ENCODE results near the gene TVP23C.
A peak's percentile ranks its signal among the peaks of the same experiment; 100 is the strongest.
"Not testable (repeated sequence)": the region's sequence is repeated elsewhere in the genome, so short reads cannot be mapped to it uniquely, and the experiment has no call there.

DNA sequence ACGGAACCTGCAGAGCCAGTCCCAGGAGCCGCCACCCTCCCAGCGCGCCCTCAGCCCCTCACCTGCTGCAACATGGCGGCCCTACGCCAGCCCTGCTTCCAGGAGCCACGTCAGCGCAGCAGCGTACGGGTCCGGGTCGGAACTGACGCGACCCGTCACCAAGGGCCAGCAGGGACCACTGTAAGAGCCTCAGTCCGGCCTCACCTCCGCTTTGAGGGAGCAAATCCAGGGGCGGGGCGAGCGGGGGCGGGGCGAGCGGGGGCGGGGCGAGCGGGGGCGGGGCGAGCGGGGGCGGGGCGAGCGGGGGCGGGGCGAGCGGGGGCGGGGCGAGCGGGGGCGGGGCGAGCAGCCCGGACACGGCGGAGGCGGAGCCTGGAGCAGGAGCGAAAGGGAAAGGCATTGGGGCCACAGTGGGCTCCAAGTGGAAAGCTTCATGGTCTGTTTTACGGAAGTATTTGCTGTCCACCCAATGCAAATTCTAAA is at the start of gene TVP23C:
- TF ChIP-seq, protein P1, sequence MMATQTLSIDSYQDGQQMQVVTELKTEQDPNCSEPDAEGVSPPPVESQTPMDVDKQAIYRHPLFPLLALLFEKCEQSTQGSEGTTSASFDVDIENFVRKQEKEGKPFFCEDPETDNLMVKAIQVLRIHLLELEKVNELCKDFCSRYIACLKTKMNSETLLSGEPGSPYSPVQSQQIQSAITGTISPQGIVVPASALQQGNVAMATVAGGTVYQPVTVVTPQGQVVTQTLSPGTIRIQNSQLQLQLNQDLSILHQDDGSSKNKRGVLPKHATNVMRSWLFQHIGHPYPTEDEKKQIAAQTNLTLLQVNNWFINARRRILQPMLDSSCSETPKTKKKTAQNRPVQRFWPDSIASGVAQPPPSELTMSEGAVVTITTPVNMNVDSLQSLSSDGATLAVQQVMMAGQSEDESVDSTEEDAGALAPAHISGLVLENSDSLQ (IDR thresholded peaks at IDR 0.05), result not testable (repeated sequence)
- not testable (repeated sequence) for TF ChIP-seq CREB1 (IDR thresholded peaks at IDR 0.05); MYC (IDR thresholded peaks at IDR 0.05; ENCODE audit: low read depth, low read length); MYC (CRISPR knock-in tag; IDR thresholded peaks at IDR 0.05; ENCODE audit: borderline replicate concordance, low read depth); JUND (IDR thresholded peaks at IDR 0.05; ENCODE audit: borderline replicate concordance, low read depth, low read length); JUND (tag; IDR thresholded peaks at IDR 0.05; ENCODE audit: borderline replicate concordance, low read depth, low read length); REST (IDR thresholded peaks at IDR 0.05; ENCODE audit: borderline replicate concordance); REST (CRISPR knock-in tag; IDR thresholded peaks at IDR 0.05; ENCODE audit: low read depth)
- TF ChIP-seq CREB1 (CRISPR knock-in tag; IDR thresholded peaks at IDR 0.05) (peak; percentile 35; the same call in 1 of the 2 replicates), POLR2A (conservative IDR thresholded peaks at IDR 0.05) (peak; percentile 69)
- TF ChIP-seq, protein P2, sequence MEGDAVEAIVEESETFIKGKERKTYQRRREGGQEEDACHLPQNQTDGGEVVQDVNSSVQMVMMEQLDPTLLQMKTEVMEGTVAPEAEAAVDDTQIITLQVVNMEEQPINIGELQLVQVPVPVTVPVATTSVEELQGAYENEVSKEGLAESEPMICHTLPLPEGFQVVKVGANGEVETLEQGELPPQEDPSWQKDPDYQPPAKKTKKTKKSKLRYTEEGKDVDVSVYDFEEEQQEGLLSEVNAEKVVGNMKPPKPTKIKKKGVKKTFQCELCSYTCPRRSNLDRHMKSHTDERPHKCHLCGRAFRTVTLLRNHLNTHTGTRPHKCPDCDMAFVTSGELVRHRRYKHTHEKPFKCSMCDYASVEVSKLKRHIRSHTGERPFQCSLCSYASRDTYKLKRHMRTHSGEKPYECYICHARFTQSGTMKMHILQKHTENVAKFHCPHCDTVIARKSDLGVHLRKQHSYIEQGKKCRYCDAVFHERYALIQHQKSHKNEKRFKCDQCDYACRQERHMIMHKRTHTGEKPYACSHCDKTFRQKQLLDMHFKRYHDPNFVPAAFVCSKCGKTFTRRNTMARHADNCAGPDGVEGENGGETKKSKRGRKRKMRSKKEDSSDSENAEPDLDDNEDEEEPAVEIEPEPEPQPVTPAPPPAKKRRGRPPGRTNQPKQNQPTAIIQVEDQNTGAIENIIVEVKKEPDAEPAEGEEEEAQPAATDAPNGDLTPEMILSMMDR (IDR thresholded peaks at IDR 0.05 in 2 of 3, conservative IDR thresholded peaks at IDR 0.05 in 1 of 3; ENCODE audit: insufficient read depth in 2 of 3, low read depth in 1 of 3, low read length in 3 of 3), result not testable (repeated sequence)

Data from K562 (cell line).